Measurements from ENCODE around the gene SUN5. TPM values are rescaled to one million over a fixed set of nuclear protein-coding genes. Genes with fewer than 3 reads are reported as not detected.

Gene SUN5
- total RNA-seq, 1 experiment from 2014 or later = not detected

DNA sequence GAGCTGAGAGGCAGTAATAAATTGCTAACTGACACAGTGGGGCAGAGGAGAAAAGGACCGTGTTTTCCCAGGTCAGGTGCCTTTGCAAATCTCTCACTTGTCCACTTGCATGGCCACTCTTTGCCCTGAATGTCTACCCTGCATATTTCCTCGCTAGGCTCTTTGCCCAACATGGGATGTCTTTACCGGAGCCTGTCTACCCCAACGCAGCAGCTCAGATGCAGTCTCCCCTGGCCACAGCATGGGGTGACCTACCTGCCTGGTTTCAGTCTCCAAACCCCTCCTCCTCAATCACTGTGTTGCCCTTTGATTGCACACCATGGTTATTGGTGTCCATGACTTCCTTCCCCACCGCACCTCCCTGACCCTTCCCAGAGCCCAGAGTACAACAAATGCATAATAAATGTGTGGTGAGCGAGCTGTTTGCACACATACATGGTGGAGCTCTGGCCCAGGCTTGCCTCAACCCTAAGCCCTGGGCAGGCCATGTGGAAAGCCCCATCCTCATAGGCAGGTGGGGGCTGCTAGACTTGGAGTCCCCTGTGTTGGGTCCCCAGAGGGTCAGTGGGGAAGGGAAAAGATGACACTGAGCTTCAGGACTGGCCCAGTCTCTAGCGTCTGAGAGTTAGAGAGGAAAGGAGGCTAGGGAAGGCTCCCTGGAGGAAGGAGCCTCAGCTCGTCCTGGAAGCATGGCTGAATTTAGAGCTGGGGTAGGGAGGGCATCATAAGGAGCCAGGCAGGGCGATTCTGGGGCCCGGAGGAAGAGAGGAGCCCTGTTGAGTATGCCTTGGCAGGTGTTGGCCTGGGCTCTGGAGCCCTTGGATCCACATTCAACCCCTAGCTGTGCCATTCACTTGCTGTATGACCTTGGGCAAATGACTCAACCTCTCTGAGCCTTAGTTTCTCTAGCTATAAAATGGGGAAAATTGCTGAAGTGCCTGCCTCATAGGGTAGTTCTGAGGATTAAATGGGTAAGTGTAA lies 22.8 kb upstream of the SUN5 start:
- no peak for DNase-seq (ENCODE audit: extremely low read depth, low read depth)

DNA sequence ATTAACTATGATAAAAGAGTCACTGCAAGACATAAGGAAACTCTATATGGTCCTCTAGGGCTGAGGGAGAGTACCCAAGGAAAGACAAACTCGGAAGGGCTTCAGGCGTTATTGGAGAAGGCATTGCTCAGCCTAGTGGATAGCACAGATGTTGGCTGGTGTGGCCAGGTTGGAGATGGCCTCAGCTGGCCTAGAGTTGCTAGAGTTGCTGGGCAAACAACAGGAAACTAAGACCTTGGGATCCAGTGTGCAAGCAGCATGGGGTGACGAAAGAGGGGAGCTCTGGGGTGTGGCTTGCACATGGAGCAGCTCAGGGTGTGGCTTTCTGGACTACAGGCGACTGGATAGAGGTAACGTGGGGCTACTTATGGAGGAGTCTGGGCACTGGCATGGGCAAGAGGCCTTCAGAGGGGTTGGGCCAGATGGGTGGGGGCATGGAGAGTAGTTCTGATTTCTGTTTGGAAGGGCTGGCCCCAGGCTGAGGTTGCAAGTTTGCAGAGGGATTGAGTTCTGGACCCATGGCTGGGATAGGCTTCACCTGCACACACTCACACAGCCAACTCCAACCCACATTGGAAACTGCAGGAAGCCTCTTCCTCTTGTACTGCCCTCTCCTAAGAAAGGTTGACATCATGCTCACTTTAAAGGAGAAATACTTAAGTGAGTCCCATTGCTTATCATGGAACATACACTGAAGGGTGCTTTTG lies 22.0 kb upstream of the SUN5 start:
- no peak for DNase-seq (ENCODE audit: extremely low read depth, low read depth)

- DNase-seq (ENCODE audit: extremely low read depth, low read depth) = no peak
These were observed 21.2 kb upstream of the SUN5 start for GRCh38 chr20:33025318-33025876.

GRCh38 chr20:33024609-33025317 lies 20.5 kb upstream of the SUN5 start:
- no peak for DNase-seq (ENCODE audit: extremely low read depth, low read depth)

DNA sequence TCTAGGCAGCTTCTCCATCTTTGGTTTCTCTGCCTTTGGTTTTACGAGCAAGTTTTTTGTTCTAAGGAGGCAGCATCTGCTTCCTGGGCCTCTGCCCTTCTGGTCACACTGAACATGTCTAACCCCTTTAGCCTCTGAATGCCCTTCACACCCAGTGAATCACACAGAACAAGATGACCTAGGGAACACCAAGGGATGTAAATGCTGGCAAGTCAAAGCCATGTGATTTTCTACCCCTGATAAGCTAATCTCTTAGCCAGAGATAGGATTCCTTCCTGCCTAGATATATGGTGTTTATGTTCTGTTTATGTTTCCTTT lies 20.0 kb upstream of the SUN5 start:
- DNase-seq (ENCODE audit: extremely low read depth, low read depth) = no peak

DNA sequence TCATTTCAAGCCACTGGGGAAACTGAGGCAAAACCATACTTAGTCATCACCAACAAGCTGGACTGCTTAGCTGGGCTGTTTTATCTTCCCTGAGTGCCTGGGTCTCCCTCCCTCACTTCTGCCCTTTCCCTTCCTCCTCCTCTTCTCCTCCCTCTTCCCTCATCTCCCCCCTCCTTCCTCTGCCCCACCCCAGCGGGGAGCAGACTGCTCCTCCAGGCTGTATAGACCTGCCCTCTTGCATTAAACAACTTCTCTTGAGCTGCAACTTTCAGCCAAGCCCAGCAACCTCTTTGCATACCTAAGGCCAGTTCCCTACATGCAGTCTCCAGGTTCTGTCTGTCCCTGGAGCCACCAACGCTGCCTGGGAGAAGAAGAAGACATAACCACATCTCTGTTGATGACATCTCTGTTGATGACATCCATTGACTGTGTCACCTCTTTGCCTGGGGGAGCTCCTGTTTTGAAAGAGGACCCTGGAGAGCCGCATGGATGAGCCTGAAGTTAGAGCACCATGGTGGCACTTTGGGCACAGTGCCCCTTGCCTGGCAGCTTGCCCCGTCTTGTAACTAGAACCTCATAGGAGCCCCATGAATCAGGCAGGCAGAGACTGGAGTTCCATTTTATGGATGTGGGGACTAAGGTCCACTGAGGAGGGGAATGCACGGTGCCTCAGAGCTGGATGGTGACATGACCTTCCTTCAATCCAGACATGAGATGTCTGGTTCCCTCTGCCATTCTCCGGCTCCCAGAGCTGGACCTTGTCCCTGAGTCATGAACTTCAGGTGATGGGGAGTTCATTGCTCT lies 19.4 kb upstream of the SUN5 start:
- DNase-seq (ENCODE audit: extremely low read depth, low read depth) = no peak

DNA sequence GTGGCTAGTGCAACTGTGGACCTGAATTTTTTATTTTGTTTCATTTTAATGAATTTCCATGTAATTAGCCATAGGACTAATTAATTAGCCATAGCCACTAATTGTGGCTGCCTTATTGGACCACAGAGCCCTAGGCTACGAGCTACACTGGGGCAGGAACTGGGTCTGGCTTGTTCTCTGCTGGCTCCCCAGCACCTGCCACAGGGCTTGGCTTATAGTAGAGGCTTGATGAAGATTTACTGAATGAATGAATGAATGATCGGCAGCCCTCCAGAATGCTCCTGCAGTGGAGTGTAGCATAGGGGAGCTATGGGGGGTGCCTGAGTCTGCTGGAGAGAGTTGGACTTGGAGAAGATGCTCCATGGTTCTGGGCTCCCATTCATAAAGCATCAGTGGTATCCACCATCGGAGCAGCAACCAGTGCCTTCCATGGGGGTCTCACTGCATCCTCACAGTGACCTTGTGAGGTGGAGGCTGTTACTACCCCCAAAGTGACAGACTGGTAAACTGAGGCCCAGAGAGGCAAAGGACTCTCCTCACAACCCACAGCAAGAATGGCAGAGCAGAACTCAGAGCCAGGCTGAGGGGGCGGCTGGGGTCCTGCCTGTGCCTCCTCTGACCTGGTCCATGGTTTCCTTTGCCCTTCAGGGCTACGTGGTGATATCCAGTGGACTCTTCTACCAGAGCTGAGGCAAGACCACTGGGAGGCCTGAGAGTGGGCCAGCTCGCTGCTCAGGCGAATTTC lies 18.6 kb upstream of the SUN5 start:
- no peak for DNase-seq (ENCODE audit: extremely low read depth, low read depth)

GRCh38 chr20:33022289-33022688 lies 18.1 kb upstream of the SUN5 start:
- no peak for DNase-seq (ENCODE audit: extremely low read depth, low read depth)

GRCh38 chr20:33021879-33022278 lies 17.6 kb upstream of the SUN5 start:
- DNase-seq (ENCODE audit: extremely low read depth, low read depth) = no peak

DNA sequence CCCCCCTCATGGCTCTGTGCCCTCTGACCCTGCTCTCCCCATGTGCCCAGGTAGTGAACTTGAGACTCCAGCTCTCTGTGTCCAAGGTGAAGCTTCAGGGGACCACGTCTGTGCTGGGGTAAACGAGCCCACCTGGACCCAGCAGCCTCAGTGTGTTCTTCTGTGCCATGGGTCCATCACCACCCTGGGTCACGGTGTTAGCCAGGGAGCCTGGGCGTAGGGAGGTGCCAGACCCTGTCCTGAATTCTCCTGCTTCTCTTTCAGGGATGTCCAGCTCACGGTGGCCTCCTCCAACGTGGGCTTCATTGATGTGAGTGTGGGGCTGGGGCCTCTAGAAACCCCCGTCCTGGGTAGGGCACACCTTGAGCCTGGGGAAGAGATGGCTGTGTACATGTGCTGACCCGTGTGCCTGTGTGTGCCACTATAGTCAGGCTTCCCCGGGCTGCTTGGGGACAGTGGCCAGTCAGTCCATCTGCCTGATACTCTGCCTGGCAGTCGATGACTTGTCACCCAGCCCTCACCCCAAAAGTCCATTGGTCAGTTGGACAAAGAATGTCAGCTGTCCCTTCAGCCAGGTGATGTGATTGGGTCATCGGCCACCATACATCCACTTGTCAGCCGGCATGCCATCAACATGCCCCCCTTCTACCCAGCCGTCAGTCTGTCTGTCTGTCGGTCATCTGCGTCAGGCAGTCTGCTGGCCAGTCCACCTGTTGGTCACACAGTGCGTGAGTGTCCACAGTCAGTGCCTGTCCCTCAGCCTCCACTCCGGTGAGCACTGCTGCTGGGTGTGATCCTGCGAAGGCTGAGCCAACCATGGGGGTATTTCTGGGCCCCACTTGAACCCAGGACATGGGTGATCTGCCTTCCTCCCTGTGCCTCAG lies 16.3 kb upstream of the SUN5 start:
- DNase-seq (ENCODE audit: extremely low read depth, low read depth) = no peak

DNA sequence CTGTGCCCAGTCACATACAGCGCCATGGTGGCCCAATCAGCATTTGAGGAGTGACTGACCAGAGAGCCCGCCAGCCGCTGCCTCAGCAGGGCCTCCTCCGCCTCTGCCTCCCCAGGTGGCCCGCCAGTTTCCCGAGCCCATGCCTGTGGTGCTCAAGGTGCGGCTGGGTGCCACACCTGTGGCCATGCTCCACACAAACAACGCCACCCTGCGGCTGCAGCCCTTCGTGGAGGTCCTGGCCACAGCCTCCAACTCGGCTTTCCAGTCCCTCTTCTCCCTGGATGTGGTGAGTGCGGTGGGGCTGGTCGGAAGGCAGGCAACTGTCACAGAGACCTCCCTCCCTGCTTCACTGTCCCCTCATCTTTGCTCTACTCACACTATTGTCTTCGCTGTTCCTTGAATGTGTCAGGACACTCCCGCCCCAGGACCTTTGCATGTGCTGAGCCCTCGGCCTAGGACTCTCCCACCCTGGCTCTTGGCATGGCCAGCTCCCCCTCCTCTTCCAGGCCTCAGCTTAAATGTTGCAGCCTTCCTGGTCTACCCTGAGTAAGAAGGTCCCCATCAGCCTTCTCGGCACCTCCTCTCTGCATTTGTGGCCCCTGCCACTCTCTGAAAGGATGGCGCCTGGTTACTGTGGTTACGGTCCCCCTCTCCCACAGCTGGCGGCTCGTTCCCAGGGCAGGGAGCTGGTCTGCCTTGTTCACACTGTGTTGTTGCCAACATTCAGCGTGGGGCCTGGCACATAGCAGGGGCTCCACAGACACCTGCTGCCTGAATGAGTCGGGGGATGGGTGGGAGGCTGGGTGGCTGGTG lies 15.4 kb upstream of the SUN5 start:
- no peak for DNase-seq (ENCODE audit: extremely low read depth, low read depth)

DNA sequence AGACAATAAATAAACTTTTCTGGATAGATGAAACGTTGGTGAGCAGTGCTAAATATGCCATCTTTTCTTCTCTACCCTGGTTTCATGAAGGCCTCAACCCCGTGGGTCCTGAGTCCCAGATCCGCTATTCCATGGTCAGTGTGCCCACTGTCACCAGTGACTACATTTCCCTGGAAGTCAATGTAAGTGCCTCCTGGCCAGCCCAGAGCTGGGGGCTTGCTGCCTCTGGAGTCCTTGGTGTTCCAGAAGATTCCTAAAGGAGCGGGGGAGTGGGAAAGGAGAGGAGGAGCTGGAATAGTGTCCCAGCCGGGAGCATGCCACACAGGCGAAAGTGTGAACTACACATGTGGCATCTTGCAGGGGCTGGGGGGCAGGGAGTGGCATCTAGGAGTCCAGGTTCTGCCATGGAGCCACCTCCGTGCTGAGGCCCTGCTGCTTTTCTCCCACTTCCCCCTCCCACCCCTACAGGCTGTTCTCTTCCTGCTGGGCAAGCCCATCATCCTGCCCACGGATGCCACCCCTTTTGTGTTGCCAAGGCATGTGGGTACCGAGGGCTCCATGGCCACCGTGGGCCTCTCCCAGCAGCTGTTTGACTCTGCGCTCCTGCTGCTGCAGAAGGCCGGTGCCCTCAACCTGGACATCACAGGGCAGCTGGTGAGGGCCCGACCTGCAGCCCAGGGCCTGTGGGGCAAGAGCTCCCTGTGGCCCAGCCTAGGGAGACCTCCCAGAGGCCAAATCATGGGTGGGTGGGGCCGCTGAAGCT lies 14.1 kb upstream of the SUN5 start:
- DNase-seq (ENCODE audit: extremely low read depth, low read depth) = no peak

DNA sequence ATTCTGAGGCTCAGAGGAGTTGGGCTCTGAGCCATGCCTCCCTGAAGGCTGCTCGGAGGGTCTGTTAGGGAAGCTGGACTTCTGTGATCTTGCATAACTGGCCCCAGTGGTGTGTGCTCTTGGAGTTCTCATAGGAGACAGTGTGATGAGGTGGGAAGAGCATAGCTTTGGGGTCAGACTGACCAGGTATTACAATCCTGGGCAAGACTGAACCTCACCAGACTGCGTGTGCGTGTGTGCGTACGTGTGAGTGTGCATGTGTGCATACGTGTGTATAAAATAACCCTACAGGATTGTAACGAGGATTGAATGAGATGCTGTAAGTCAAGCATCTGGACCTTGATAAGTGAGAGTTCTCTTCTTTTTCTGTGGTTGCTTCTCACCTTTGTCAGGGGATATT lies 13.3 kb upstream of the SUN5 start:
- no peak for DNase-seq (ENCODE audit: extremely low read depth, low read depth)

- no peak for DNase-seq (ENCODE audit: extremely low read depth, low read depth)
These were observed 12.4 kb upstream of the SUN5 start for GRCh38 chr20:33016581-33017109.

DNA sequence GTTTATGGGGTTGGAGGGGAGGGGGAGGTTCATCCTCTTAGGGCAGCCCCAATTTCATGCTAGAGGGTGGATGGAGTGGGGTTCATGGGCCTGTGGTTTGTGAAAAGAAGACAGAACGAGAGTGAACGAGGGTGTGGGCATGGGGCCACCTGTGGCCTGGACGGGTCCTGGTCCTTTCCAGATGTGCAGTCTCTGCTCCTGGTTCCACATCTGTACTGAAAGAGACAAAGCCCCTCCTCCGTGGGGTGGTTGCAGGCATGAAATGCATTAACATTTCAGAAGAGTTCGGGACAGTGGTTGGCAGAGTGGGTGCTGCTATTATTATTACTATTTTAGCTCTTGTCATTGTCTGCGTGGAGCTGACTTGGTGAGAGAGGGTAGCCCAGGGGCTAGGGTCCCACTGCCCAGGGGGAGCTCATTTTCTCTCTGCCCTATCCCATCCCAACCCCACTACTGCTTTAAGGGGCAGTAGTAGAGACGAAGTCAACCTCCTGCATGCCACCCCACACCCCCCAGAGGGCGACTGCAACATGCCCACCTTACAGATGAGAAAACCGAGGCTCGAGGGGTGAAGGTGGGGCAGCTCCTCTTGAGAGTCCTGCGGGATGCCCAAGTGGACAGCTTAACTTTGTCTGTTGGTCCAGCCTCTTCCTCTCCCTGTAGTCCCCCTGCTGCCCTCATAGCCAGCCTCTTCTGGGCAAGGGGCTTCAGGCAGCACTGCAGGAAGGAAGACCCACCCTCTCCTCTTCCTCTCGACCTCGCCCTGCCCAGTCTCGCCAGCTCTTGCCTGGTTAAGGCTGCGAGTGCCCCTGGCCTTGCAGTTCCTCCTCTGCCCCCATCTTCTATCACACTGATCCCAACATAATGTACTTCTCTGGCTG lies 11.7 kb upstream of the SUN5 start:
- DNase-seq (ENCODE audit: extremely low read depth, low read depth) = no peak

GRCh38 chr20:33015114-33015484 lies 10.9 kb upstream of the SUN5 start:
- no peak for DNase-seq (ENCODE audit: extremely low read depth, low read depth)
